ENCODE measurements around the gene ACTN1.

GRCh38 chr14:68902357-68902756, 76.7 kb downstream of the ACTN1 start:
- TF ChIP-seq CTCF (IDR thresholded peaks at IDR 0.05) (no peak), REST (IDR thresholded peaks at IDR 0.05; ENCODE audit: low read depth, low read length) (no peak), YY1 (IDR thresholded peaks at IDR 0.05; ENCODE audit: low read depth) (no peak), EP300 (IDR thresholded peaks at IDR 0.05; ENCODE audit: borderline replicate concordance in 1 of 2, low read depth in 1 of 2, low read length in 1 of 2) (no peak), TAF1 (IDR thresholded peaks at IDR 0.05; ENCODE audit: borderline replicate concordance, low read depth, low read length) (no peak), NRF1 (IDR thresholded peaks at IDR 0.05; ENCODE audit: low read depth, low read length) (no peak), POLR2AphosphoS5 (IDR thresholded peaks at IDR 0.05; ENCODE audit: low read depth, low read length) (no peak), TCF12 (IDR thresholded peaks at IDR 0.05) (no peak), MAX (IDR thresholded peaks at IDR 0.05; ENCODE audit: low read depth) (no peak), FOSL2 (IDR thresholded peaks at IDR 0.05; ENCODE audit: borderline replicate concordance, low read depth) (no peak)
